ENCODE data around the gene KIF3C.
"Not testable (repeated sequence)": the region's sequence is repeated elsewhere in the genome, so short reads cannot be mapped to it uniquely, and the experiment has no call there.

KIF3C gene

DNA sequence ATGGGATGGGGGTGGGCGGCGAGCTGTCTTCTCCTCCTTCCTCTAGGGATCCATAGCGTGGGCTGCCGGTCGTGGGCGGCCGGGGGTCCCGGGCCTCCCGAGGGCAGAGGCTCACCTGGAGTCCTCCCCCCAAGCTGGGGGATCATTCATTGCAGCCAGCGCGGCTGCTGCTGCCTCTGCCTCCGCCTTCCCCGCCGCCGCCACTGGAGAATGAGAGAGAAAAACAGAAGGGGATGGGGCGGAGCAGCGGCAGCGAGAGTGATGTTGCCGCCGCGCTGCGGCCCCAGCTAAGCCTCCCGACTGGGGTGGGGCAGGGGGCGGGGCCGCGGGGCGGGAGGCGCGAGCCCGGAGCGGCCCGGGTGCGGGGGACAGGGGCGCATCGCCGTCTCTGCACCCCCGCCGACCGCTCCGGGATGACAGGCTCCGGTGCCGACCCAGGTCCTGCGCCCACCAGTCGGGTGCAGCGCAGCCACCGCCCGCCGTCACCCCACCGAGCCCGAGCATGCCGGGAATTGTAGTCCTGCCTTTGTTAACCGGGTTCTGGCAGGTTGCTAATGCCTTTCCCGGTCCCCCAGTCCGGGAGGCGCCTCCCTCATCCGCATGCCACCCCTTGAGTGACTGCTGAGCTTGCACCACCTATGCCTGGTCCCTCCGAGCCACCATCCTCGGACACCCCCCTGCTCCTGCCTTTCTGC, at the start of gene KIF3C:
Gene KIF3C, minus strand, starts transcription at position 225 of the 695 bp plus-strand sequence. CDS start 580 bp downstream, outside the sequence.
- DNase-seq (ENCODE audit: low read depth in 2 of 2): peak; percentile 26 to 60

- DNase-seq (ENCODE audit: low read depth in 2 of 2): not testable (repeated sequence)
Observed at GRCh38 chr2:26028083-26028482, 45.8 kb upstream of the KIF3C start.

DNA sequence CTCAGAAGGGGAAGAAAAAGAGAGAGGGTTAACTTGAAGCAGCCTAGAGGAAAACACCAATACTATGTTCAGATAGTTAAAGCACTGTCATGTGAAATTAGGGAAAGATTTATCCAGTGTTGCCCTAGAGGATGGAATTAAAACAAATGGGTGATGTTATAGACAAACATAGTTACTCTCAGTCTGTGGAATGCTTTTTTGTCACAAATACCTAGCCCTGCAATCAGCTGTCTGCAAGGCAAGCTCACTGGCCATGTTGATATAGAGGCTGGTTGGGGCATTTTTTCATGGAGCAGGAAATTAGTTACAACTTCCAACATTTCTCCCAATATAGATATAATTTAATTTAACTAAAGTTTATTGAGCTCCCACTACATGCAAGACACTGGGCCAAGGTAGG, 43.2 kb upstream of the KIF3C start:
- no peak for DNase-seq (ENCODE audit: low read depth in 2 of 2)

DNA sequence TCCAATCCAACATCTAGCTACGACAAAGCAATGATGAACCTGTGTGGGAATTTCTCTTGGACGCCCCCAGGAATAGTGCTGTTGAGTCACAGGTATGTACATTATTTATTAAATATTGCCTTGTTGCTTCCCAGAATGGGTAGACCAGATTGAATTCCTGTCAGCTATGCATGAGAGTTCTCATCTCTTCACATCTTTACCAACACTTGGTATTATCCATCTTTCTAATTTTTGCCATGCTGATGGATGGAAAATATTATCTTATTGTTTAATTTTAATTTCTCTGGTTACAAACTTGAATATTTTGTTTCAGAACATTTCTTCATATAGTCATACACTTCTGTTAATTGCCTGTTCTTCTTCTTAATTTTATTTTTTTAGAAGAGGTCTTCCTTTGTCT, 42.0 kb upstream of the KIF3C start:
- DNase-seq (ENCODE audit: low read depth in 2 of 2): no peak

DNA sequence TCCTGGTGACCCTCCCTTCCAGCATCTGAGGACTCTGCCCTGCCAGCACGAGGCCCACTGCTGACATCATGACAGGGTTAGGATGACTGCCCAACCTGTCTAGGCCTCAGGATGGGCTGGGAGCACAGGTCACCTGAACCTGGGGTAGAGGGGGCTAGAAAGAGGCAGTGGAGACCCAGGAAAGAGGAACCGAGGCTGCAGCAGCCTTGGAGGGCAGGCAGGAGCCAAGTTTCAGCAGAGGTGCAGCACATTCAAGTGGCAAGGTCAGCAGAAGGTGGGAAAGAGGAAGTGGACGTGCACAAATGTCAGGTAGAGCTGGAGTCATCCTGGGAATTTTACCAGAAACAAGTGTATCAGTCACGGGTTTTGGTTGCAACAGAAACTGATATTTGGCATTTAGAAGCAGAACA, 37.9 kb upstream of the KIF3C start:
- no peak for DNase-seq (ENCODE audit: low read depth in 2 of 2)

- DNase-seq (ENCODE audit: low read depth in 2 of 2): peak in 1 of 2 donors; percentile 20
Observed at GRCh38 chr2:26018184-26019055, 36.1 kb upstream of the KIF3C start.

DNA sequence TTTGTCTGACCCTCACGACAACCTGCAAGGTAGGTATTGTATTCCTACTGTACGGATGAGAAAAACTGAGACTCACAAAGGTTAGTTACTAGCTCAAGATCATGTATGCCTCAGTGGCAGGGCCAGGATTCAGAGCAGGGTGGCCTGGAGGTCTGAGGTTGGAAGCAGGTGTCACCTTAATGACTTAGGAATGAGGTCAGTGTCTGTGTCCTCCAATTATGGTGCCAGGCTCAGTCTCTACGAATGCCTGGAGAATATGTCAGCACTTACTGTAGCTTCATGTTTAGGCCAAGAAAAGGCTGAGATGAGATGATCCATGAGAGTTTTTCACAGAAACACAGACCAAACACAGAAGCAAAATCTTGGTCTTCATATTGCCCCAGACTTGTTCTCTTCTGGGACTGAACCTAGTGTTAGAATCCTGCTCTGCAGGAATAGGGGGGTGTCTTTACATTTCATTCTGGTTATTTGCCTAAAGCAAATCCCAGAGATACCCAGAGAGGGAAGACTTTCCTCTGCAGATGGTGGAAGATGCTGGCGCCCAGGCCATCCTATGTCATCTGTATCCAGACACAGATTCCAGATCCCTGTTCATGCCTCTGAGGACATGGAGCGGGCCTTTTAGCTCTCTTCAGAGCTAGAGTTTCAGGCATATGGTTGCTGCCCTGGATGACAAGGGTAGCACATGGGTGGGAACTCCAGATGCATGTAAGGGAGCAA, 35.3 kb upstream of the KIF3C start:
- DNase-seq (ENCODE audit: low read depth in 2 of 2): no peak

DNA sequence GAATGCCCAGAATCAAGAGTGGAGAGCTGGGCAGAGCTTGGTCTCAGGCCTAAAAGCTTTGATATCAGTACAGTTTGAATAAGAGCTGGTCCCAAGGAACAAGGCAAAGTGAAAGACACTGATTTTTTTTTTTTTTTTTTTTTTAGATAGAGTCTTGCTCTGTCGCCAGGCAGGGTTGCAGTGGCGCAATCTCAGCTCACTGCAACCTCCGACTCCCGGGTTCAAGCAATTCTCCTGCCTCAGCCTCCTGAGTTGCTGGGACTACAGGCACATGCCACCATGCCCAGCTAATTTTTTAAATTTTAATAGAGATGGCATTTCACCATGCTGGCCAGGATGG, 34.4 kb upstream of the KIF3C start:
- DNase-seq (ENCODE audit: low read depth in 2 of 2): not testable (repeated sequence)

- no peak for DNase-seq (ENCODE audit: low read depth in 2 of 2)
Observed at GRCh38 chr2:26016012-26016705, 33.9 kb upstream of the KIF3C start.

- no peak for DNase-seq (ENCODE audit: low read depth in 2 of 2)
Observed at GRCh38 chr2:26013668-26014067, 31.4 kb upstream of the KIF3C start.

GRCh38 chr2:26011990-26012856, 29.9 kb upstream of the KIF3C start:
- DNase-seq (ENCODE audit: low read depth in 2 of 2): no peak

- no peak for DNase-seq (ENCODE audit: low read depth in 2 of 2)
Observed at GRCh38 chr2:26011609-26011989, 29.3 kb upstream of the KIF3C start.

DNA sequence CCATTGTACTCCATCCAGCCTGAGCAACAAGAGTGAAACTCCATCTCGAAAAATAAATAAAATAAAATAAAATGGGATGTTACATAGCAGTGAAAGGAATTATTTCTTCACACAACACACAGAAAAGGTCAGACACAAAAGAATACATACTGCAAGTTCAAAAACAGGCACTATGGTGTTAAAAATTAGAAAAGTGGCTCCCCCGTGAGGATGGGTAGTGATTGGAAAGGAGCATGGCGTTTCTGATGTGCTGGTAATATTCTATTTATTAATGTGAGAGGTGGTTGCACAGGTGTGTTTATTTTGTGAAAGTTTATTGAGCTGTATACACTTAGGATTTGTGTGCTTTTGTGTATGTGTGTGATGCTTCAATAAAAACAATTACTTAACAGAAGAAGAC, 28.6 kb upstream of the KIF3C start:
- no peak for DNase-seq (ENCODE audit: low read depth in 2 of 2)

- DNase-seq (ENCODE audit: low read depth in 2 of 2): no peak
Observed at GRCh38 chr2:26009567-26009963, 27.3 kb upstream of the KIF3C start.

DNA sequence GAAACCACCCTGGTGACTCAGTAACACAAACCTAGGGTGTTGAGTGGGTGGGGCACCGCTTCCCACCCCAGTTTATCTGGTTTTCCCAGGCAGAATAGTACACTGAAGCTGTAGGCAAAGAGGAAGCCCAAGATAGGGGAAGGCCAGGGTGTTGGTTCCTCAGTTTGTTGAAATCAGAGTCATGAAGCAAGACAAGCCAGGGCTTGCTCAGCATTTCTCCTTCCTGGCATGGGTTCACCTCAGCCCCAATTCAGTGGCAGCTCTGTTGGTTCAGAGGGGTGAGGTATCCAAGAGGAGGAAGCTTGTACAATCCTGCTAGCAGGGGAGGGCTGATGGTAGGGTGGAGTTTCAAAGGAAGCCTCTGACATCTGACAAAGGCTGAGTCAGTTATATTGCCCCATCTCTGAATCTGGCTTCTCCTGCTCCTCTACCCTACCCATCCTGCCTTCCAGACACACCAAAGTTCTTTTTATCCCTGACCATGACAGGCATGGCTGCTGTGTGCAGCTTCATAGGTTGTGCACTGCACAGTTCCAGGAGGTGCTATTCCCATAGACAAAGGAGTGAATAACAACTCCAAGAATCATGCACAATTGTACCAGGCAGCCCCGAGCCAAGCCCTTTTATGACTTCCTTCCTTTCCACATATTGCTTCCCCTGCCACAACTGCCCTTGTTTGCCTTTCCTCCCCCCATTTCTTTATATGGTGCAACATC, 26.7 kb upstream of the KIF3C start:
- DNase-seq (ENCODE audit: low read depth in 2 of 2): no peak

DNA sequence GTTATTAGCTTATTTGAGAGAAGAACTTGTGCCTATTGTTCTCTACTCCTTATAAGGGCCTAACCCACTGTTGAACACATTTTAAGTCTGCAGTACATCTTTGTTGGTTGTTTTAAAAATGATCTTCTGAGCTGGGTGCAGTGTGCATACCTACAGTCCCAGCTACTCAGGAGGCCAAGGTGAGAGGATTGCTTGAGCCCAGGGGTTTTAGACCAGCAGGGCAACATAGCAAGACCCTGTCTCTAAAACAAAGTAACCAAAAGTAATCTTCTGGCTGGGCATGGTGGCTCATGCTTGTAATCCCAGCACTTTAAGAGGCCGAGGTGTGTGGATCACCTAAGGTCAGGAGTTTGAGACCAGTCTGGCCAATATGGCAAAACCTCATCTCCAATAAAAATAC, 25.8 kb upstream of the KIF3C start:
- no peak for DNase-seq (ENCODE audit: low read depth in 2 of 2)

- no peak for DNase-seq (ENCODE audit: low read depth in 2 of 2)
Observed at GRCh38 chr2:26002632-26003310, 20.5 kb upstream of the KIF3C start.

DNA sequence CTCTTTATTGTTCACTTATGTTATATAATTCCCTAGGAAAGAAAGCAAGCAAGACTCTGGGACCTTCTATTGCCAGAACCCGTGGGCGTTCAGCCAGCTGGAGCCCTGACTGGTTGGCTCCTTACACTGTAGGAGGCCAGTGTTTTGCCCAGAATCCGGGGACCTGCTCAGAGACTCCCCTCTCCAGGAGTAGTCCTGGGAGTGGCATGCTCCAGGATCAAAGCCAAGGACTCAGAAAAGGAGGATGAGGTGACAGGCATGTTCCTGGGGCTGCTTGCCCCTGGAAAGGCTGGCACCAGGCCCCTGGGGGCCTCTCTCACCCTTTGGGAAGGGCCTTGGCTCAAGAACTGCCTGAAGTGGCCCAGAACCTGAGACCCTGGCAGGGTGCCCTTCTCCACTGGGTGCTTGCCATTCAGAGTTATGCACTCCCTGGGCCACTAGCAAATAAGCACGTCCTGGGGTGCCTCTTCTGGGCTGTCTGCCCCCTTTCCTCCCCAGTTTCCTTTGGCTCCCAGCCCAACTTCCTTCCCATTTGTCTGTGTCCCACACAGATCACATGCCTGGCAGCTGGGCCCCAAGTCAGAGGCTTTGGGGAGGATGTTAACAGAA, 19.6 kb upstream of the KIF3C start:
- no peak for DNase-seq (ENCODE audit: low read depth in 2 of 2)

GRCh38 chr2:26000561-26001082, 18.3 kb upstream of the KIF3C start:
- DNase-seq (ENCODE audit: low read depth in 2 of 2): no peak

Data from stimulated activated CD8-positive, alpha-beta memory T cell treated with anti-CD3 and anti-CD28 coated beads, Interleukin-7, amount 100 ng/mL, for 4 hours (primary cell).